A549 (cell line): ENCODE measurements around the gene C11orf58.

Experiments
- CTCF ChIP-seq: fragments of >200 bp; sonication (Bioruptor Twin); formaldehyde crosslinking; IDR thresholded peaks from 3 replicates; pipeline ENCODE4 v1.5.1; 2016
- EP300 ChIP-seq, 2 experiments: fragments of >200 bp; sonication (Bioruptor Twin); formaldehyde crosslinking; IDR thresholded peaks; 2 replicates in 1 of 2; 3 replicates in 1 of 2; pipeline ENCODE4 v1.6.1; 2016 to 2017
- HDAC2 ChIP-seq: fragments of 200-600 bp; sonication (generic); IDR thresholded peaks from 2 replicates; pipeline ENCODE4 v1.6.1; 2016
- POLR2A ChIP-seq: IDR thresholded peaks from 2 replicates; pipeline ENCODE4 v1.6.1; 2012; ENCODE audit warnings: mild to moderate bottlenecking, low read length
- RAD21 ChIP-seq, 2 experiments: fragments of >200 bp in 1 of 2; sonication (Bioruptor Twin) in 1 of 2; formaldehyde crosslinking in 1 of 2; IDR thresholded peaks in 1 of 2; conservative IDR thresholded peaks in 1 of 2; 2 replicates in 1 of 2; 3 replicates in 1 of 2; pipeline ENCODE4 v1.6.1; 2012 to 2018; ENCODE audit warnings: inconsistent platforms in 1 of 2
- RCOR1 ChIP-seq: fragments of 150-350 bp; IDR thresholded peaks from 2 replicates; pipeline ENCODE4 v1.6.1; 2014; ENCODE audit warnings: antibody characterized with exemption, low read length, low read depth
- RFX5 ChIP-seq: fragments of 450-650 bp; IDR thresholded peaks from 2 replicates; pipeline ENCODE4 v1.7.1; 2014; ENCODE audit warnings: antibody characterized with exemption, mild to moderate bottlenecking, moderate library complexity
- SREBF2 ChIP-seq: fragments of 450-650 bp; IDR thresholded peaks from 2 replicates; pipeline ENCODE4 v1.6.1; 2014; ENCODE audit warnings: mild to moderate bottlenecking, moderate library complexity
- TF ChIP-seq, protein P1 (sequence below): fragments of >200 bp; sonication (Bioruptor Twin); formaldehyde crosslinking; IDR thresholded peaks from 3 replicates; pipeline ENCODE4 v1.6.1; 2016

GRCh38 chr11:16713594-16713993 is 24.9 kb upstream of the C11orf58 start:
- TF ChIP-seq RFX5, result no peak
- TF ChIP-seq CTCF, result no peak
- TF ChIP-seq POLR2A, result no peak
- TF ChIP-seq RAD21 (conservative IDR thresholded peaks at IDR 0.05 in 1 of 2, IDR thresholded peaks at IDR 0.05 in 1 of 2), result no peak
- no peak for TF ChIP-seq RCOR1
- no peak for TF ChIP-seq EP300 (IDR thresholded peaks at IDR 0.05)
- TF ChIP-seq SREBF2, result no peak
- TF ChIP-seq, protein P1, sequence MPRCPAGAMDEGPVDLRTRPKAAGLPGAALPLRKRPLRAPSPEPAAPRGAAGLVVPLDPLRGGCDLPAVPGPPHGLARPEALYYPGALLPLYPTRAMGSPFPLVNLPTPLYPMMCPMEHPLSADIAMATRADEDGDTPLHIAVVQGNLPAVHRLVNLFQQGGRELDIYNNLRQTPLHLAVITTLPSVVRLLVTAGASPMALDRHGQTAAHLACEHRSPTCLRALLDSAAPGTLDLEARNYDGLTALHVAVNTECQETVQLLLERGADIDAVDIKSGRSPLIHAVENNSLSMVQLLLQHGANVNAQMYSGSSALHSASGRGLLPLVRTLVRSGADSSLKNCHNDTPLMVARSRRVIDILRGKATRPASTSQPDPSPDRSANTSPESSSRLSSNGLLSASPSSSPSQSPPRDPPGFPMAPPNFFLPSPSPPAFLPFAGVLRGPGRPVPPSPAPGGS, result no peak
- no peak for TF ChIP-seq HDAC2
